HCT116 (cell line): Measurements from ENCODE around the gene FH. TPM values are rescaled to one million over a fixed set of nuclear protein-coding genes. Genes with fewer than 3 reads are reported as not detected.

Source experiments
- ATAC-seq: fragments of 200-7000 bp; cut with Tn5 transposase; 2 replicates; pipeline ENCODE4 v1.9.1; 2020; ENCODE audit warnings: mild to moderate bottlenecking, moderate library complexity
- BruUV-seq: library from RNA; stranded (reverse); fragments of 400-500 nt; replicated peaks from 2 replicates; lab custom pipeline; 2021; lab: Mats Ljungman, UMichigan
- CTCF ChIA-PET: fragments of 300-600 bp; sonication (Branson Sonifier 250); formaldehyde crosslinking; loops from one replicate; lab custom pipeline; 2021; ENCODE audit warnings: antibody characterized with exemption; lab: Charles Lee
- POLR2A ChIA-PET: fragments of 300-600, 350-600 bp; sonication (Branson Sonifier 250); formaldehyde crosslinking; loops from one replicate; lab custom pipeline; 2021; ENCODE audit warnings: antibody characterized with exemption; lab: Charles Lee
- RAD21 ChIA-PET, 2 experiments: fragments of 300-600 bp; sonication (Branson Sonifier 250); formaldehyde crosslinking; loops; one replicate each; lab custom pipeline; 2023; ENCODE audit warnings: low total read pairs in 2 of 2; ENCODE audit not compliant: uncharacterized antibody in 2 of 2, unreplicated experiment in 2 of 2, low non-redundant PET in 1 of 2; lab: Charles Lee
- DNase-seq: peaks from one replicate; pipeline ENCODE4 v3.0.0-alpha.2; 2010; ENCODE audit warnings: low read depth, low spot score
- H2AFZ ChIP-seq: fragments of 200-600 bp; shearing (Covaris generic), sonication (generic); 2 replicates; pipeline ENCODE4 v1.6.1; 2017; ENCODE audit warnings: low read depth, mixed run types, mixed read lengths, antibody characterized with exemption, low read length; ENCODE audit not compliant: poor library complexity, severe bottlenecking
- H3K27ac ChIP-seq: 2 replicates; pipeline ENCODE4 v1.5.1; 2012; ENCODE audit warnings: low read depth, low read length
- H3K27me3 ChIP-seq: fragments of 200-600 bp; sonication (generic); 2 replicates; pipeline ENCODE4 v1.6.1; 2016; ENCODE audit warnings: mixed run types, low read length, mixed read lengths; ENCODE audit not compliant: insufficient read depth
- H3K36me3 ChIP-seq, 2 experiments: fragments of 200-500 bp in 1 of 2; fragments of 200-600 bp in 1 of 2; sonication (Bioruptor generic) in 1 of 2; sonication (generic) in 1 of 2; 2 replicates each; pipeline versions ENCODE4 v1.5.1 to v1.6.1; 2014 to 2016; ENCODE audit warnings: low read length in 2 of 2, inconsistent platforms in 1 of 2, mixed read lengths in 1 of 2, mixed run types in 1 of 2; ENCODE audit not compliant: insufficient read depth in 2 of 2, control insufficient read depth in 1 of 2
- H3K4me1 ChIP-seq, 2 experiments: fragments of 200-600 bp in 1 of 2; sonication (generic) in 1 of 2; 2 replicates each; pipeline versions ENCODE4 v1.5.1 to v1.6.1; 2012 to 2017; ENCODE audit warnings: low read length in 2 of 2, inconsistent platforms in 1 of 2, mild to moderate bottlenecking in 1 of 2, mixed read lengths in 1 of 2, mixed run types in 1 of 2, moderate library complexity in 1 of 2; ENCODE audit not compliant: insufficient read depth in 2 of 2, control insufficient read depth in 1 of 2
- H3K4me2 ChIP-seq: fragments of 200-600 bp; sonication (generic); 2 replicates; pipeline ENCODE4 v1.6.1; 2017; ENCODE audit warnings: mixed run types, low read length, mixed read lengths
- H3K4me3 ChIP-seq, 2 experiments: fragments of 200-600 bp in 1 of 2; sonication (generic) in 1 of 2; replicated peaks in 1 of 2; 2 replicates each; pipeline ENCODE4 v1.5.1; 2011 to 2016; ENCODE audit warnings: low read length in 2 of 2, control low read depth in 1 of 2, low read depth in 1 of 2, mild to moderate bottlenecking in 1 of 2, mixed read lengths in 1 of 2, mixed run types in 1 of 2
- H3K79me2 ChIP-seq: fragments of 200-600 bp; sonication (generic); 2 replicates; pipeline ENCODE4 v1.6.1; 2017; ENCODE audit warnings: mild to moderate bottlenecking, mixed run types, low read length, moderate library complexity, mixed read lengths; ENCODE audit not compliant: insufficient read depth
- H3K9ac ChIP-seq: fragments of 200-600 bp; sonication (generic); 2 replicates; pipeline ENCODE4 v1.6.1; 2016; ENCODE audit warnings: low read length, mixed read lengths
- H3K9me2 ChIP-seq: fragments of 200-600 bp; sonication (generic), shearing (Covaris generic); 2 replicates; pipeline ENCODE4 v1.6.1; 2017; ENCODE audit warnings: mixed run types, mild to moderate bottlenecking, moderate library complexity; ENCODE audit not compliant: insufficient read depth
- H3K9me3 ChIP-seq, 2 experiments: fragments of 200-500 bp in 1 of 2; fragments of 200-600 bp in 1 of 2; sonication (Bioruptor generic) in 1 of 2; sonication (generic) in 1 of 2; 2 replicates each; pipeline ENCODE4 v1.6.1; 2014 to 2017; ENCODE audit warnings: low read length in 2 of 2, mixed read lengths in 2 of 2, inconsistent platforms in 1 of 2, low read depth in 1 of 2, mild to moderate bottlenecking in 1 of 2, mixed run types in 1 of 2, moderate library complexity in 1 of 2; ENCODE audit not compliant: control insufficient read depth in 1 of 2, insufficient read depth in 1 of 2
- H4K20me1 ChIP-seq: fragments of 200-600 bp; sonication (generic), shearing (Covaris generic); 2 replicates; pipeline ENCODE4 v1.6.1; 2017; ENCODE audit warnings: mixed run types, mild to moderate bottlenecking, moderate library complexity; ENCODE audit not compliant: insufficient read depth
- CEBPB ChIP-seq: IDR thresholded peaks from 2 replicates; pipeline ENCODE4 v1.6.1; 2012; ENCODE audit warnings: low read depth
- CTCF ChIP-seq, 3 experiments: fragments of 200-600 bp in 1 of 3; sonication (generic) in 1 of 3; IDR thresholded peaks in 2 of 3; conservative IDR thresholded peaks in 1 of 3; 2 replicates each; pipeline ENCODE4 v1.5.1; 2012 to 2017; ENCODE audit warnings: low read depth in 2 of 3, low read length in 2 of 3, antibody characterized with exemption in 1 of 3, borderline replicate concordance in 1 of 3, control low read depth in 1 of 3, mild to moderate bottlenecking in 1 of 3, mixed read lengths in 1 of 3, mixed run types in 1 of 3, moderate library complexity in 1 of 3; ENCODE audit not compliant: insufficient read depth in 1 of 3
- ELF1 ChIP-seq: IDR thresholded peaks from 2 replicates; pipeline ENCODE4 v1.6.1; 2012; ENCODE audit warnings: low read depth, borderline replicate concordance
- EZH2 ChIP-seq: fragments of 200-600 bp; sonication (generic); IDR thresholded peaks from 2 replicates; pipeline ENCODE4 v1.6.1; 2017; ENCODE audit warnings: antibody characterized with exemption, mixed run types
- FOSL1 ChIP-seq: IDR thresholded peaks from 2 replicates; pipeline ENCODE4 v1.6.1; 2012; ENCODE audit warnings: low read depth
- JUND ChIP-seq: IDR thresholded peaks from 2 replicates; pipeline ENCODE4 v1.6.1; 2012
- POLR2A ChIP-seq: IDR thresholded peaks from 2 replicates; pipeline ENCODE4 v1.7.0; 2011; ENCODE audit warnings: borderline replicate concordance; ENCODE audit not compliant: insufficient read depth, insufficient read length; ENCODE audit errors: extremely low read depth
- POLR2AphosphoS5 ChIP-seq: IDR thresholded peaks from 2 replicates; pipeline ENCODE4 v1.6.1; 2011; ENCODE audit warnings: mild to moderate bottlenecking, low read depth, low read length, moderate library complexity
- SIN3A ChIP-seq: IDR thresholded peaks from 2 replicates; pipeline ENCODE4 v1.6.1; 2012; ENCODE audit warnings: low read depth
- TCF7L2 ChIP-seq: IDR thresholded peaks from 2 replicates; pipeline ENCODE4 v1.7.0; 2011; ENCODE audit warnings: borderline replicate concordance, inconsistent platforms; ENCODE audit not compliant: insufficient read depth, insufficient read length; ENCODE audit errors: extremely low read depth
- YY1 ChIP-seq: IDR thresholded peaks from 2 replicates; pipeline ENCODE4 v1.6.1; 2011; ENCODE audit warnings: low read length, low read depth, moderate library complexity, mild to moderate bottlenecking; ENCODE audit not compliant: insufficient replicate concordance; ENCODE audit errors: extremely low read depth
- ZBTB33 ChIP-seq: IDR thresholded peaks from 2 replicates; pipeline ENCODE4 v1.6.1; 2011; ENCODE audit warnings: mild to moderate bottlenecking, low read length, moderate library complexity; ENCODE audit not compliant: insufficient replicate concordance; ENCODE audit errors: extremely low read depth
- ZFX ChIP-seq: fragments of 450-650 bp; IDR thresholded peaks from 2 replicates; pipeline ENCODE4 v1.6.1; 2017
- ZNF274 ChIP-seq: fragments of 200-500 bp; sonication (Bioruptor generic); IDR thresholded peaks from 2 replicates; pipeline ENCODE4 v1.6.1; 2014; ENCODE audit warnings: mild to moderate bottlenecking, low read depth, low read length, inconsistent platforms
- intact Hi-C: fragments of 100-400 bp; cut with micrococcal nuclease; formaldehyde crosslinking; loops from 2 replicates; pipeline ENCODE4 v1.10.0; 2022
- total RNA-seq: library from RNA; stranded (reverse); gene quantifications from one replicate; pipeline ENCODE4 v1.2.1, GENCODE V29; 2021; ENCODE audit not compliant: unreplicated experiment
- TF ChIP-seq, protein P1 (sequence below): IDR thresholded peaks from 2 replicates; pipeline ENCODE4 v1.6.1; 2012; ENCODE audit warnings: low read depth
- TF ChIP-seq, protein P2 (sequence below): IDR thresholded peaks from 2 replicates; pipeline ENCODE4 v1.6.1; 2012

The FH gene
- total RNA-seq, 1 experiment from 2014 or later: 67.7 TPM

- Histone ChIP-seq H3K27me3 (no peaks in the 10 kb centered on the region), H4K20me1 (no peaks in the 10 kb centered on the region), H3K4me1 (no peaks in the 10 kb centered on the region), H3K9me2 (no peaks in the 10 kb centered on the region), H3K36me3 (no peaks in the 10 kb centered on the region), H3K9ac (no peak overlapping the region), H3K27ac (no peak overlapping the region), H3K4me3 (no peak overlapping the region), H3K9me3 (no peaks in the 10 kb centered on the region), H3K4me2 (no peak overlapping the region), H3K79me2 (no peaks in the 10 kb centered on the region), H2AFZ (no peak overlapping the region)
- TF ChIP-seq ZNF274 (no peak), TCF7L2 (no peak), ELF1 (no peak), EZH2 (no peak), JUND (no peak), ZBTB33 (no peak), POLR2AphosphoS5 (no peak), SIN3A (no peak), YY1 (no peak), CTCF (IDR thresholded peaks at IDR 0.05 in 2 of 3, conservative IDR thresholded peaks at IDR 0.05 in 1 of 3; ENCODE audit: borderline replicate concordance in 1 of 3, insufficient read depth in 1 of 3, low read depth in 2 of 3, low read length in 2 of 3) (no peak), FOSL1 (no peak), ZFX (no peak), CEBPB (no peak), POLR2A (no peak)
- TF ChIP-seq, protein P1, sequence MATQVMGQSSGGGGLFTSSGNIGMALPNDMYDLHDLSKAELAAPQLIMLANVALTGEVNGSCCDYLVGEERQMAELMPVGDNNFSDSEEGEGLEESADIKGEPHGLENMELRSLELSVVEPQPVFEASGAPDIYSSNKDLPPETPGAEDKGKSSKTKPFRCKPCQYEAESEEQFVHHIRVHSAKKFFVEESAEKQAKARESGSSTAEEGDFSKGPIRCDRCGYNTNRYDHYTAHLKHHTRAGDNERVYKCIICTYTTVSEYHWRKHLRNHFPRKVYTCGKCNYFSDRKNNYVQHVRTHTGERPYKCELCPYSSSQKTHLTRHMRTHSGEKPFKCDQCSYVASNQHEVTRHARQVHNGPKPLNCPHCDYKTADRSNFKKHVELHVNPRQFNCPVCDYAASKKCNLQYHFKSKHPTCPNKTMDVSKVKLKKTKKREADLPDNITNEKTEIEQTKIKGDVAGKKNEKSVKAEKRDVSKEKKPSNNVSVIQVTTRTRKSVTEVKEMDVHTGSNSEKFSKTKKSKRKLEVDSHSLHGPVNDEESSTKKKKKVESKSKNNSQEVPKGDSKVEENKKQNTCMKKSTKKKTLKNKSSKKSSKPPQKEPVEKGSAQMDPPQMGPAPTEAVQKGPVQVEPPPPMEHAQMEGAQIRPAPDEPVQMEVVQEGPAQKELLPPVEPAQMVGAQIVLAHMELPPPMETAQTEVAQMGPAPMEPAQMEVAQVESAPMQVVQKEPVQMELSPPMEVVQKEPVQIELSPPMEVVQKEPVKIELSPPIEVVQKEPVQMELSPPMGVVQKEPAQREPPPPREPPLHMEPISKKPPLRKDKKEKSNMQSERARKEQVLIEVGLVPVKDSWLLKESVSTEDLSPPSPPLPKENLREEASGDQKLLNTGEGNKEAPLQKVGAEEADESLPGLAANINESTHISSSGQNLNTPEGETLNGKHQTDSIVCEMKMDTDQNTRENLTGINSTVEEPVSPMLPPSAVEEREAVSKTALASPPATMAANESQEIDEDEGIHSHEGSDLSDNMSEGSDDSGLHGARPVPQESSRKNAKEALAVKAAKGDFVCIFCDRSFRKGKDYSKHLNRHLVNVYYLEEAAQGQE: no peak
- TF ChIP-seq, protein P2, sequence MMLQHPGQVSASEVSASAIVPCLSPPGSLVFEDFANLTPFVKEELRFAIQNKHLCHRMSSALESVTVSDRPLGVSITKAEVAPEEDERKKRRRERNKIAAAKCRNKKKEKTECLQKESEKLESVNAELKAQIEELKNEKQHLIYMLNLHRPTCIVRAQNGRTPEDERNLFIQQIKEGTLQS: no peak
- ChIA-PET CTCF (no interaction called here), POLR2A (no interaction called here), RAD21 (no interaction called here)
- intact Hi-C loops: no loop called here
- no TSS peak for BruUV-seq
- ATAC-seq (no peak), DNase-seq (no peak)
Measured at GRCh38 chr1:241453732-241454131, 65.8 kb downstream of the FH start.
